ENCODE results near the gene SRSF4.
"Not testable (repeated sequence)": the region's sequence is repeated elsewhere in the genome, so short reads cannot be mapped to it uniquely, and the experiment has no call there.

The SRSF4 gene

DNA sequence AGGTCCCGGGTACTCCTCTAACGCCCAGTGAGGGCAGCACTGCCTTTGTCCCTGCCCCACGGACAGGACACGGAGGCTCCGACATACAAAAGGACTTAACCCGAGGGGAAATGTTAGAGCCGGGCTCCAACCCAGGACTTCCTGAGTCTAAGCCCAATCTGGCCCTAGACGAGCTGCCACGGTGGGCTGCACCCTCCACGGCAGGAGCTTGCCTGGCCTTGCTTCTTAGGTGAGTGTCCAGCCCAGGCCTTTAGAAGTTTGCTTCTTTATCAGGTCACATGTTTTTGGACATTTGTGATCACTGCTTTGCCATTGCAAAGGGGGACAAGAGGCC lies 47.0 kb downstream of the SRSF4 start:
- no peaks in the 10 kb centered on the region; the same call in 1 of the 2 replicates for H3K4me1 ChIP-seq (ENCODE audit: insufficient read depth, low read length)
- H3K9me3 ChIP-seq (ENCODE audit: control insufficient read depth, insufficient read depth, low read length) = no peaks in the 10 kb centered on the region
- no peaks in the 10 kb centered on the region for H3K36me3 ChIP-seq (ENCODE audit: insufficient read depth, low read length)
- no peak overlapping the region for H3K9ac ChIP-seq (ENCODE audit: low read depth, low read length)

DNA sequence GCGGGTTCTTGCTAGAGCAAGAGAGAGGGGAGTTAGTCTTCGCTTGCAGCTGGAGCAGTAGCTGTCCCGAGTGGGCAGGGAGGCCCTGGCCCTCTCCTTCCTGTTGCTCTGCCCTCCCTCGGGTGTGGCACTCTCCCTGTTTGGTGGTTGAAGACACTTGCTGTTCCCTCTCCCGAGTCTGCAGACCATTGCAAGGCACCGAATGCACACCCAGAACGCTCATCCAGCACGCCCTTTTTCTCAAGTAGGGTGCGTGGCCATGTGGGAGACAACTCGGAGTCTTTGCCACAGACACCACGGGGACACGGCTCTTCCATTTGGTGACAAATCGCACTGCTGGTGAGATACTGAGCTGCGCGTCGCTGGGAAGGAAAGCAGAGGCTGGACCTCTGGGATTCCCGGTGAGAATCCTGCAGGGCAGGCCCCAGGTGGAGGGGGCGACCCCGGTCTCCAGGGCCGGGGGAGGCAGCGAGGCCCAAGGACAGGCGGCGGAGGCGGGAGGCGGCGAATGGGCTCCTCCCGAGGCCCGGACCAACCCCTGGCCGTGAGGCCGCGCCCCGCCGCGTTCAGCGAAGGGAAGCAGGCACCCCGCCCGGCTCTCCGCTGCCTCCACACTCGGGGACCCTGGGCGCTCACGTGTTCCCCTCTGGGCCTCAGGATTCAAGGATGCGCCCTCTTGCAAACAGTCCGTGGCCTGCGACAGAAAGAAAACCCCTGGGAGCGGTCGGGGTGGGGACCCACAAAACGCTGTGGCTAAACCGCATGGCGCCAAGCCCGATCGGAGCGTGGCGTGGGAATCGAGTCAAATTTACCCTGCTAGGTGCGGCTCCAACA lies 47.6 kb downstream of the SRSF4 start:
- H3K4me1 ChIP-seq (ENCODE audit: insufficient read depth, low read length) = no peaks in the 10 kb centered on the region; the same call in 1 of the 2 replicates
- no peaks in the 10 kb centered on the region for H3K9me3 ChIP-seq (ENCODE audit: control insufficient read depth, insufficient read depth, low read length)
- no peaks in the 10 kb centered on the region for H3K36me3 ChIP-seq (ENCODE audit: insufficient read depth, low read length)
- H3K9ac ChIP-seq (ENCODE audit: low read depth, low read length) = no peak overlapping the region

DNA sequence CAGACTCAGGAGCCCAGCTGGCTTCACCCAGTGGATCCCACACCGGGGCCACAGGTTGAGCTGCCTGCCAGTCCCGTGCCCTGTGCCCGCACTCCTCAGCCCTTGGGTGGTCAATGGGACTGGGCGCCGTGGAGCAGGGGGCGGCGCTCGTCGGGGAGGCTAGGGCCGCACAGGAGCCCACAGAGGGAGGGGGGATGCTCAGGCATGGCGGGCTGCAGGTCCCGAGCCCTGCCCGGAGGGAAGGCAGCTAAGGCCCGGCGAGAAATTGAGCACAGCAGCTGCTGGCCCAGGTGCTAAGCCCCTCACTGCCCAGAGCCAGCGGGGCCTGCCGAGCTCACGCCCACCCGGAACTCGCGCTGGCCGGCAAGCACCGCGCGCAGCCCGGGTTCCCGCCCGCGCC lies 50.6 kb downstream of the SRSF4 start:
- H3K9ac ChIP-seq (ENCODE audit: low read depth, low read length); H3K36me3 ChIP-seq (ENCODE audit: insufficient read depth, low read length); H3K4me1 ChIP-seq (ENCODE audit: insufficient read depth, low read length); H3K9me3 ChIP-seq (ENCODE audit: control insufficient read depth, insufficient read depth, low read length): not testable (repeated sequence)

DNA sequence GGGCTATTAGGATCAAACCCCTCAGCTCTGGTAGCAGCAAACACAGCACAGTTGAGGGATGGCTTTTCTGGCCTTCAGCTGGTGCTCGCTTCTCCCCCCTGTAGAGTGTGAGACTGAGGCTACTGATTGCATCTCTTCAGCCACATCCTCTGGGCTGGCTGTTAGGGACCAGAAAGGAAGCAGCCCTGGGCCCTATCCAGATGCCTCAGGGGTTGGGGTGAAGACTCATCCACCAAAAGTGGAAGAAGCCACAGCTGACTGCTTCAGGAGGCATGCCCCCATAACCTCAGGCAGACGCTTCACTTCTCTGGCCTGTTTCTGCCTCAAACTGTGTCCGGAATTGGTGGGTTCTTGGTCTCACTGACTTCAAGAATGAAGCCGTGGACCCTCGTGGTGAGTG lies 51.8 kb downstream of the SRSF4 start:
- Histone ChIP-seq H3K4me1 (ENCODE audit: insufficient read depth, low read length) (no peaks in the 10 kb centered on the region; the same call in 1 of the 2 replicates), H3K36me3 (ENCODE audit: insufficient read depth, low read length) (no peaks in the 10 kb centered on the region), H3K9ac (ENCODE audit: low read depth, low read length) (no peak overlapping the region), H3K9me3 (ENCODE audit: control insufficient read depth, insufficient read depth, low read length) (no peaks in the 10 kb centered on the region)

DNA sequence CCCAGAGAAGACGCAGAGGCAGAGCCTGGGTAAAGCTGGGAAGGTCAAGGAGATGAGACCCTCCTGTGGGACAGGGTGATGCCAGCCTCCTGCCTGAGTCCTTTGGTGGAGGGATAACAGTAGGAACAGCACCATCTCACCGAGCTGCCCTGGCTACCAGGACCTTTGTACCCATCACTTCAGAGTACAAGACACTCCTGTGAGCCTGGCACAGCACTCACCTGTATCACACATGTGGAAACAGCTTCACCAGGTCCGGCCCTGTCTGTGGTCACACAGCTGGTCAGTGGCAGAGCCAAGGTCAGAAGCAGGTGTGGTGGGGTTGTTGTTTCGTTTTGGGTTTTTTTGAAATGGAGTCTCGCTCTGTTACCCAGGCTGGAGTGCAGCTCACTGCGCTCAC lies 53.0 kb downstream of the SRSF4 start:
- no peaks in the 10 kb centered on the region for H3K9me3 ChIP-seq (ENCODE audit: control insufficient read depth, insufficient read depth, low read length)
- no peak overlapping the region for H3K9ac ChIP-seq (ENCODE audit: low read depth, low read length)
- no peaks in the 10 kb centered on the region for H3K4me1 ChIP-seq (ENCODE audit: insufficient read depth, low read length)
- no peaks in the 10 kb centered on the region for H3K36me3 ChIP-seq (ENCODE audit: insufficient read depth, low read length)

DNA sequence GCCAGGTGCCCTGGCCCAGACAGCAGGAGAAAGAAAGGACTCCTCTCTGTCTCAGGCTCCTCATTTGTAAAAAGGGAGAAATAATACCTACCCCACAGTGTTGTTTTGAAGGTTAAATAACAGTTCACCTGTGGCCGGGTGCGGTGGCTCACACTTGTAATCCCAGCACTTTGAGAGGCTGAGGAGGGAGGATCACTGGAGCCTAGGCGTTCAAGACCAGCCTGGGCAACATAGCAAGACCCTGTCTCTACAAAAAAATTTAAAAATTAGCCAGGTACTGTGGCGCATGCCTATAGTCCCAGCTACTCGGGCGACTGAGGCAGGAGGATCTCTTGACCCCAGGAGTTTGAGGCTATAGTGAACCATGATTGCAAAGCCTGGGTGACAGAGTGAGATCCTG lies 55.5 kb downstream of the SRSF4 start:
- Histone ChIP-seq H3K9me3 (ENCODE audit: control insufficient read depth, insufficient read depth, low read length) (no peaks in the 10 kb centered on the region), H3K9ac (ENCODE audit: low read depth, low read length) (no peak overlapping the region), H3K4me1 (ENCODE audit: insufficient read depth, low read length) (no peaks in the 10 kb centered on the region), H3K36me3 (ENCODE audit: insufficient read depth, low read length) (no peaks in the 10 kb centered on the region)

DNA sequence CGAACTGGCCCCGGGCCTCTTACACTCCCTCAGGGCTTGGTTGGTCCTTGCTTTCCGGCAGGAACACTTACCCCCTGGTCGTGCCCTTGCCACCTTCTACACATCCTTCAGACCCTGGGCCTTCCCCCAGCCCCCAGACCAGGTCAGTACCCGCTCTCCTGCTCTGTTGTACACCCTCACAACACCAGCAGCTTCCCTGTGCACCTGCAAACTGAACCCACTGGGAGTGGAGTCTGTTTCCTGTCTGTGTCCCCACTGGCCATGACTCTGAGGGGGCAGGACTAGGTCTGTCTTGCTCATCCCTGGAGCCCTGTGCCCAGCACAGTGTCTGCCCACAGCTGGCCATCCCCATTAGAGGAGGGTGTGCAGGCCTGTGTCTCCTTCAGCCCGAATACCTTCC lies 55.9 kb downstream of the SRSF4 start:
- H3K9ac ChIP-seq (ENCODE audit: low read depth, low read length) = 0 out of 2 replicates have a peak overlapping the region, but pooled peaks have one; percentile 95
- H3K9me3 ChIP-seq (ENCODE audit: control insufficient read depth, insufficient read depth, low read length) = no peaks in the 10 kb centered on the region
- H3K36me3 ChIP-seq (ENCODE audit: insufficient read depth, low read length) = no peaks in the 10 kb centered on the region
- H3K4me1 ChIP-seq (ENCODE audit: insufficient read depth, low read length) = no peaks in the 10 kb centered on the region; the same call in 1 of the 2 replicates

DNA sequence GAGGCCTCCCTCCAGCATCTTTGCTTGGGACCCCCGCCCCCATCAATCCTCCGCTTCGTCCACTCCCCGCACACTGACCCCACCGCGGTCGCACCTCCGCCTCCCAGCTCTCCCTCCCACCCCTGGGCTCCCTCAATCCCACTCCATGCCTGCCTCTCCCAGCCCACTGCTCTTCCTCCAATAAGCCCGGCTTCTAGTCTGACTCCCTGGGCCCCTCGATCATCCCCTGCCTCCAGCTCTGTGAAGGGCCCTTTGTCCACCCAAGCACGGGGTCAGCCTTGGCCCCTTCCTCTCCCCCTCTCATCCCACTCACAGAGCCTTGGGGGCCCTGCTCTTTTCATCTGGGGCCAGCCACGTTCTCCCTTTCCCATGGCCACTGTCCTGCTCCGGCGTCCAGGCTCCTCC lies 56.5 kb downstream of the SRSF4 start:
- Histone ChIP-seq H3K9me3 (ENCODE audit: control insufficient read depth, insufficient read depth, low read length) (no peaks in the 10 kb centered on the region), H3K4me1 (ENCODE audit: insufficient read depth, low read length) (no peaks in the 10 kb centered on the region; the same call in 1 of the 2 replicates), H3K36me3 (ENCODE audit: insufficient read depth, low read length) (peaks cover under 1% of the 10 kb centered on the region; the same call in 1 of the 2 replicates), H3K9ac (ENCODE audit: low read depth, low read length) (peak overlapping the region; percentile 95)

DNA sequence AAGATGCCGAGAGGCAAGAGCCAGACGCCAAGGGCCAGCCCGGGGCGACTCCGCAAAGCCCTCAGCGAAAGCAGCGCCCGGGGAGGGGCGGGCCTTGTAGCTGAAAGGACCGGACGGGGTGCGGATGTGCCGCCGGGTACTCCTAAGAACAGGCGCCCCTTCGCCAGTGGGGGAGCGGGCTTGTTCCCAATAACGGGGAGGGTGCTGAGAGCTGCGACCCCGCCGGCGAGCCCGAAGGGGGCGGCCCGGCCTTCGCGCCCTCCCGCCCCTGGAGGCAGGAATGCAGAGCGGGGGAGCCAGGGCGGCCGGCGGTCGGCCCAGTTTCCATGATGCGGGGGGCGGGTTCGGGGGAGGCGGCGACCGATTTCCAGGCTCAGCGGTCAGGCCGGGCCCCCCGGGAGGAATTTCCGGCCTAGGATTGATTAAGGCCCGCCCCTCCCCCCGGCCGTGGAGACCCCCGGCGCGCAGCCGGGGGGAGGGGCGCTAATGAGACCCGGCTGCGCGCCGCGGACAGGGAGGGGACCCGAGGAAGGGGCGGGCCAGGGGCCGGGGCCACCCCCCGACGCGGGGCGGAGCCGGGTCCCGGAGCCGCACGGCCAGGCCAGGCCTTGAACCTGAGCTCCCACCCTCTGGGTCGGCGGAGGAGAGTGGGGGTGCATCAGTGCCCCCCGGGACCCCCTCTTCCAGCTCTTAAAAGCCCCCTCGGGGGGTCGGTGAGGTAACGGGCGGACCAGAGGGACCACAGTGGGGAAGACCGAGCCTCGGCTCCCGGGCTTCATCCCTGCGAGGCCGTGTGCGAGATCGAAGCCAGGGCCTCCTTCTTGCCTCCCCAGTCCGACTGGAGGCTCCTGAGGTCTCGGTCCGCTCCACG lies 57.1 kb downstream of the SRSF4 start:
- H3K9me3 ChIP-seq (ENCODE audit: control insufficient read depth, insufficient read depth, low read length) = no peaks in the 10 kb centered on the region
- no peaks in the 10 kb centered on the region; the same call in none of the 2 replicates for H3K4me1 ChIP-seq (ENCODE audit: insufficient read depth, low read length)
- peaks cover 5% of the 10 kb centered on the region; the same call in 1 of the 2 replicates for H3K36me3 ChIP-seq (ENCODE audit: insufficient read depth, low read length)
- H3K9ac ChIP-seq (ENCODE audit: low read depth, low read length) = peak overlapping the region; percentile 95

DNA sequence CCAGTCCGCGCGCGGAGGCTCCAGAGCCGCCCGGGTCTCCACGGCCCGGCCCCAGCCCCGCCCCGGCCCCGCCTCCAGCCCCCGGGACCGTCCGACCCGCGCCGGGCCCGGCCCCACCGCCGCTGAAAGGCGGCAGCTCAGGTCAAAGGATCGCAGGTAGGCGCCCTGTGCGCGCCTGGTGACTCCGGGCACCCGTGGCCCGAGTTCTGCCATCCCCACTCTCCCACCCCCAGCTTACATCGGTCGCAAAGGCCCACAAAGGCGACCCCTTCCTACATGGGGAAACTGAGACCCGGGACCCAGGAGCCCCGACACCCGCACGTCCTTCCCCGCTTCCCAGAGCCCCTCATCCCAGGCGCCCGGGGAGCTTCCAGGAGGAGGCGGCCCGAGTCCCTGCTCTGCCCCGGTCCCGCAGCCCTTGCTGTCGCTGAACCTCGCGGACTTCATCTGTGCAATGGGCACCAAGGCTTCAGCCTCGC lies 57.8 kb downstream of the SRSF4 start, which contains the start of gene TMEM200B:
Gene TMEM200B (minus strand): TSS at position 17 of the 479 bp plus-strand sequence. CDS start 2,075 bp downstream, outside the sequence.
- H3K9me3 ChIP-seq (ENCODE audit: control insufficient read depth, insufficient read depth, low read length) = no peaks in the 10 kb centered on the region
- no peaks in the 10 kb centered on the region; the same call in none of the 2 replicates for H3K4me1 ChIP-seq (ENCODE audit: insufficient read depth, low read length)
- H3K9ac ChIP-seq (ENCODE audit: low read depth, low read length) = peak within 1 kb of the TSS; percentile 95
- peaks cover 5% of the 10 kb centered on the region; the same call in 1 of the 2 replicates for H3K36me3 ChIP-seq (ENCODE audit: insufficient read depth, low read length)

DNA sequence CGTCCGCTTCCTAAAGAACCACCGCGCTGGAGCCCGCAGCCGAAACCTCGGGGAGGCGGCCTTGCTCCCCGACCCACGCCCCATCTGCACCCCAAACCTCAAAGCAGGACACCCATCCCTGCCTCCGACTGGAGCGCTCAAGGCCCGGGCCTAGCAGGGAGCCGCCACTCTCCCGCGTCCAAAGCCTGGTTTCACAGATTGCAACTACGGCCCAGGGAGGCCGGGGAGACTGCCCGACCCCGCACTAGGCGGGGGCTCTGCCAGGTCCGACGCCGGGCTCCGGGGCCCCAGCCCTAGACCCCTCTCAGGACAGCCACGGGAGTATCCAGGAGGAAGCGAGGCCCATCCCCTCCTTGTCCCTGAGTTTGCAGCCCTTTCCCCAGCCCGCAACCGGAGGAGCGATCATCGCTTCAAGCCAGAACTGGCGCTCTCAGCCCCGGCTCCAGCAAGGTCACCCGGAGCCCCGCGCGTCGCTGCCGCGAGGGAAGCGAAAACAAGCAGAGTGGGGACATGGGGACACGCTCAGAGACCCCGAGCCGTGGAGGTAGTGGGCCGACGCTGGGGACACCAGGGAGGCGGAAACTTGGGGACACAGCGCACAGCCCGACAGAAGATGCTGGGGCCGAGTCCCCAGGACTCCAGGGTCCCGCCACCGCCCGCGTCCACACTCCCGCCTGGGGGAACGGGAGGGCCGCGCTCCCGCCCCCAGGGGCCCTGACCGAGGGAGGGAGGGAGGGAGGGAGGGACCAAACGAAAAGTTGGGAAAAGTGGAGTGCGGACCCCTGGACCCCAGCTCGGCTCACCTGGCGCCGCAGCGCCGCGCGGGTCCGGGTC lies 58.4 kb downstream of the SRSF4 start:
- Histone ChIP-seq H3K36me3 (ENCODE audit: insufficient read depth, low read length) (peaks cover 5% of the 10 kb centered on the region; the same call in 1 of the 2 replicates), H3K4me1 (ENCODE audit: insufficient read depth, low read length) (no peaks in the 10 kb centered on the region; the same call in none of the 2 replicates), H3K9ac (ENCODE audit: low read depth, low read length) (peak overlapping the region; percentile 95), H3K9me3 (ENCODE audit: control insufficient read depth, insufficient read depth, low read length) (no peaks in the 10 kb centered on the region)

DNA sequence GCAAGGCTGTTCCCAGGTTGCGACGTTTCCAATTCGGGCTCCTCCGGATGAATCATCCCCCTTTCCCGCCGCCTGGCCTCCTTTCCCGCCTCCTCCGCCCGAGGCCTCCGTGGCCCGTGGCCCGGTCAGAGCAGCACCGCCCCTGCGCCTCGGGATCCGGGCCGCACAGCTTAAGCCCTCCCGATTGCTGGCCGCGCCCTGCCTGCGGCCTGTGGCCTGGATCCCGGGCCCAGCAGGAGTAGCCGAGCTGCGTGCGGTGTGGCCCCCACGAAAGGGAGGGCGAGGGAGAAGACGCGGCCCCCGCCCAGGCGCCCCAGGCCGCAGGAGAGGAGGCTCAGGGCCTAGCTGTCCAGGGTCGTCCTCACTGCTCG lies 59.0 kb downstream of the SRSF4 start:
- H3K9me3 ChIP-seq (ENCODE audit: control insufficient read depth, insufficient read depth, low read length) = no peaks in the 10 kb centered on the region
- H3K4me1 ChIP-seq (ENCODE audit: insufficient read depth, low read length) = peaks cover under 1% of the 10 kb centered on the region
- peak overlapping the region; percentile 95 for H3K9ac ChIP-seq (ENCODE audit: low read depth, low read length)
- H3K36me3 ChIP-seq (ENCODE audit: insufficient read depth, low read length) = peaks cover 5% of the 10 kb centered on the region; the same call in 1 of the 2 replicates

DNA sequence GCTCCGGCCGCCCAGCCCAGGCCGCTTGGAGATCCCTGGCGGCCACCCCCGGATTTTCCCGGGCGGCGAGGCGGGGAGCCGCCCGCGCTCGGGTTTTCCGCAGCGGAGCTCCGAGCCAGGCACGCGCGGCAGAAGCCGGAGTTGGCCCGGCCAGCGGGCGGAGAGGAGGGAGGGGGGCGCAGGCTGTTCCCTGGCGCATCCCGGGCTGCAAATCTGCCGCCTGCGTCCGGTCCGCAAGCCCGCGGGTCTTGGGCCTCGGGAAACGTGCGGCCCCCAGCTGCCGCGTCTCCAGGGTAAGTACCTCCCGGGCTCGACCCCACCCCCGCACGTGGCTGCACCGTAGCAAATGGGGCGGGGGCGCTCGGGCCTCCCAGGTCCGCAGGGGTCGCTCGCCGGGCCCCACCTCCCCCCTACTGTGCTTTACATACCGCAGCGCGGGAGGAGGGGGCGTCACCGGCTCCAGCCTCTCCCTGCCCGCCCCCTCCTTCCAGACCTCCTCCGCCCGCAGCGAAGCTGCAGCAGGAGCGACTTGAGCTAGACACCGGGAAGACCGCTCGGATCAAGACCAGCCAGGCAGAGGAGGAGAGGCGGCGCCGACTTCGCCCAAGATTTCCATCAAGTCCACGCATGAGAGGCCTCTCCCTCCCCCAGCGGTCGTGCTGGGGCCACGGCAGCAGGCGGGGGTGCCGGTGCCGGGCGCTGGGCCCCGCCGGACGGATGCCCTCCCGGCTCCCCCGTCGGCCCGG lies 59.6 kb downstream of the SRSF4 start:
- no peaks in the 10 kb centered on the region for H3K9me3 ChIP-seq (ENCODE audit: control insufficient read depth, insufficient read depth, low read length)
- H3K36me3 ChIP-seq (ENCODE audit: insufficient read depth, low read length) = peaks cover 5% of the 10 kb centered on the region; the same call in 1 of the 2 replicates
- H3K9ac ChIP-seq (ENCODE audit: low read depth, low read length) = peak overlapping the region; percentile 95
- peaks cover 3% of the 10 kb centered on the region for H3K4me1 ChIP-seq (ENCODE audit: insufficient read depth, low read length)

Data from ES-I3 (cell line).